Fibroblast of the aortic adventitia (primary cell): Measurements from ENCODE around the gene AOX1. TPM values are rescaled to one million over a fixed set of nuclear protein-coding genes. Genes with fewer than 3 reads are reported as not detected.
"Not testable (repeated sequence)": the region's sequence is repeated elsewhere in the genome, so short reads cannot be mapped to it uniquely, and the experiment has no call there.

Experiments used
- DNase-seq: peaks from one replicate; pipeline ENCODE4 v3.0.0-alpha.2; 2010; ENCODE audit warnings: low read depth
- H3K4me3 ChIP-seq: 2 replicates; pipeline ENCODE4 v1.5.1; 2011; ENCODE audit warnings: low read depth, mild to moderate bottlenecking, control low read depth, low read length, moderate library complexity
- total RNA-seq: library from RNA; depleted of rRNA; stranded (reverse); fragments of >200 nt; gene quantifications from 2 replicates; pipeline ENCODE4 v1.2.3, GENCODE V29; 2012; ENCODE audit warnings: low replicate concordance
- TF ChIP-seq, protein P1 (sequence below): IDR thresholded peaks from 2 replicates; pipeline ENCODE4 v1.5.1; 2011; ENCODE audit warnings: mild to moderate bottlenecking, low read length, control low read depth, inconsistent platforms; ENCODE audit not compliant: insufficient read depth

Gene AOX1
- 23.6 and 84.0 TPM in 2 replicates for total RNA-seq

DNA sequence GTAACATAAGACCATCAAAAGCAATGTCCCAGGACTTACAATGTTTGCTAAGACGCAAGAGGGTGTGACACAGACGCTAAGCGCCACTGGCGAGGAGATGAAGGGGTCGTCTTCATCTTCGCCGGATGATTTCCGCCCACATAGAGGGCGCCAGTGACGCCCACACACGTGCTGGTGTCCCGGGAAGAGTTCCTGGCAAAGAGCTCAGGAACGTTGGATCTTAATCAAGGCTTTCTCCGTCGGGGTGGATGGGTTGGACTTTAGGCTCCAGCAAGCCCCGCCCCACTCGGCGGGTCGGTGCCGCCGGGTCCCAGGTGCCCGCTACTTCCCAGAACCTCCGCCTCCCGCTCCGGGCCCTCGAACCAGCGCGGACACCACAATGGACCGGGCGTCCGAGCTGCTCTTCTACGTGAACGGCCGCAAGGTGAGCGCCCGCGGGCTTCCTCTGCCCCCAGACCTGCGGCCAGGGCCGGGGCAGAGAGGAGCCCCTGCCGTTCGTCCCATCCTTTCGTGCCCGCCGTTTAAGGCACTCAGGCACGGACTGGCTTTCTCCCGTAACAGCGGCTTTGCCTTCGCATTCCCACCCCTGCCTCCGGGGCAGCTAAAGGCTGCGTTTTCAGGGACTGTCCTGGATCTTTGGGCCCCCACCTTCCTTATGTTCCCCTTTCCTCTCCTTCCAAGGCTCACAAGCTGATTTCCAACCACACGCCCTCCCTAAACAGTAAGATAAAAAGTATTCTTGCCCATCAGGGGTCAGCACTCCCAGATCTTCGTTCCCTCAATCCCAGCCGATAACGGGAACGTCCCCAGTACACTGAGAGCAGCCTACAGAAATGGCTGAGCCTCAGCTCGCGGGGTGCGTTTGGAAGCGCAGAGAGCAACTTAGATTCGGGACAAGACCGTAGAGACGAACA, at the start of gene AOX1:
Gene AOX1, plus strand, starts transcription at position 285 of the 914 bp plus-strand sequence. Its CDS starts 95 bp downstream, at position 380.
- TF ChIP-seq, protein P1, sequence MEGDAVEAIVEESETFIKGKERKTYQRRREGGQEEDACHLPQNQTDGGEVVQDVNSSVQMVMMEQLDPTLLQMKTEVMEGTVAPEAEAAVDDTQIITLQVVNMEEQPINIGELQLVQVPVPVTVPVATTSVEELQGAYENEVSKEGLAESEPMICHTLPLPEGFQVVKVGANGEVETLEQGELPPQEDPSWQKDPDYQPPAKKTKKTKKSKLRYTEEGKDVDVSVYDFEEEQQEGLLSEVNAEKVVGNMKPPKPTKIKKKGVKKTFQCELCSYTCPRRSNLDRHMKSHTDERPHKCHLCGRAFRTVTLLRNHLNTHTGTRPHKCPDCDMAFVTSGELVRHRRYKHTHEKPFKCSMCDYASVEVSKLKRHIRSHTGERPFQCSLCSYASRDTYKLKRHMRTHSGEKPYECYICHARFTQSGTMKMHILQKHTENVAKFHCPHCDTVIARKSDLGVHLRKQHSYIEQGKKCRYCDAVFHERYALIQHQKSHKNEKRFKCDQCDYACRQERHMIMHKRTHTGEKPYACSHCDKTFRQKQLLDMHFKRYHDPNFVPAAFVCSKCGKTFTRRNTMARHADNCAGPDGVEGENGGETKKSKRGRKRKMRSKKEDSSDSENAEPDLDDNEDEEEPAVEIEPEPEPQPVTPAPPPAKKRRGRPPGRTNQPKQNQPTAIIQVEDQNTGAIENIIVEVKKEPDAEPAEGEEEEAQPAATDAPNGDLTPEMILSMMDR = no peak
- DNase-seq = peak; percentile 61
- peak within 1 kb of the TSS; percentile 70 for H3K4me3 ChIP-seq

GRCh38 chr2:200538139-200538538, 47.7 kb upstream of the AOX1 start:
- no peak for DNase-seq
- TF ChIP-seq, protein P1 = no peak
- no peak overlapping the region for H3K4me3 ChIP-seq

DNA sequence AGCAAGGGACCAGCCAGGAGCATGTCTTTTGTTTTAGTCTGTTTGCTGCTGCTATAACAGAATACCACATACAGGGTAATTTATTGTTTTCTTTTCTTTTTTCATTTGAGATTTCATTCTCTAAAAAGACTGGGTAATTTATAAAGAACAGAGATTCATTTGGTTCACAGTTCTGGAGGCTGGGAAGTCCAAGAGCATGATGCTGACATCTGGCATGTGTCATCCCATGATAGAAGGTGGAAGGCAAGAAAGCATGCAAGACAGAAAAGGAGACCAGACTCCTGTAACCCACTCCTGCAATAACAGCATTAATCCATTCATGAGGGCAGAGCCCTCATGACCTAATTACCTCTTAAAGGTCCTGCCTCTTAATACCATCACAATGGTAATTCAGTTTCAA, 45.0 kb upstream of the AOX1 start:
- TF ChIP-seq, protein P1 = no peak
- DNase-seq = no peak
- H3K4me3 ChIP-seq = no peak overlapping the region

DNA sequence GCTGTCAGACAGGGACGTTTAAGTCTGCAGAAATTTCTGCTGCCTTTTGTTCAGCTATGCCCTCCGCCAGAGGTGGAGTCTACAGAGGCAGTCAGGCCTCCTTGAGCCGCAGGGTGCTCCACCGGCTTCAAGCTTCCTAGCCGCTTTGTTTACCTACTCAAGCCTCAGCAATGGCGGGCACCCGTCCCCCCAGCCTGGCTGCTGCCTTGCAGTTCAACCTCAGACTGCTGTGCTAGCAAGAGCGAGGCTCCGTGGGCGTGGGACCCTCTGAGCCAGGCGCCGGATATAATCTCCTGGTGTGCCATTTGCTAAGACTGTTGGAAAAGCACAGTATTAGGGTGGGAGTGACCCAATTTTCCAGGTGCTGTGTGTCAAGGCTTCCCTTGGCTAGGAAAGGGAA, 19.2 kb upstream of the AOX1 start:
- DNase-seq, H3K4me3 ChIP-seq: not testable (repeated sequence)

- no peak overlapping the region for H3K4me3 ChIP-seq
- DNase-seq = no peak
- TF ChIP-seq, protein P1 = no peak
Observed at GRCh38 chr2:200567932-200568331, 17.9 kb upstream of the AOX1 start.

DNA sequence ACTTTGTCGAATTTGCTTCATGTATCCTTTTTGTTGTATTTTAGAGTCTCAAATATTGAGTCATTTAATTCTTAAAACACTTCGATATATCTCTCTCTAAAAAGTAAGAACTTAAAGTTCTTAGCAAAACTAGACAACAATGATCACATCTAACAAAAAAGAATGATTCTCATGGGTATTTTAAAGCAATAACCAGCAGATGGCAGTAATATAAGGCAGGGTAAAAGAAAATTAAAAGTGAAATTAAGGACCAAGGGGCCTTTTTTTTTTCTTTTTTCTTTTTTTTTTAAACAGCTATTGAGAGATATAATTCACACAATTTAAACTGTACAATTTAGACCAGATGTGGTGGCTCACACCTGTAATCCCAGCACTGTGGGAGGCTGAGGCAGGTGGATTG, 9.9 kb upstream of the AOX1 start:
- TF ChIP-seq, protein P1 = peak; percentile 43
- DNase-seq = peak; percentile 51
- H3K4me3 ChIP-seq = no peak overlapping the region

DNA sequence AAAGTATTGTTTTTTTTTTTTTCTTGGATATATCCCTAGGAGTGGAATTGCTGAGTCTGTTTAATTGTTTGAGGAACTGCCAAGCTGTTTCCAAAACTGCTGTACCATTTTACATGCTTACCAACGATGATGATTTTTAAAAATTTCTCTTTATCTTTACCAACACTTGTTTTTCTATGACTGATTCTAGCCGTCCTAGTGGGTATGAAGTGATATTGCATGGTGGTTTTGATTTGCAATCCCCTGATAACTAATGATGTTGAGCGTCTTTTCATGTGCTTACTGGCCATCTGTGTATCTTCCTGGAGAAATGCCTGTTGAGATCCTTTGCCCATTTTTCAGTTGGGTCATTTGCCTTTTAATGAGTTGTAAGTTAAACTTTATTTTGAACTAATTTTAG, 8.8 kb upstream of the AOX1 start:
- TF ChIP-seq, protein P1 = peak; percentile 27
- H3K4me3 ChIP-seq = no peak overlapping the region
- DNase-seq = no peak
